BJ (cell line): ENCODE data around the gene MEST. TPM values are rescaled to one million over a fixed set of nuclear protein-coding genes. Genes with fewer than 3 reads are reported as not detected.

ENCODE experiments used
- CTCF ChIA-PET: fragments of 350-600 bp; formaldehyde crosslinking; extraction: SDS; loops from one replicate; lab custom pipeline; 2021; ENCODE audit warnings: antibody characterized with exemption, inconsistent platforms; lab: Yijun Ruan, JAX
- POLR2A ChIA-PET: fragments of 300-600 bp; sonication (Branson Sonifier 250); formaldehyde crosslinking; extraction: SDS; loops from one replicate; lab custom pipeline; 2021; ENCODE audit warnings: antibody characterized with exemption; lab: Charles Lee
- DNase-seq: peaks from one replicate; pipeline ENCODE4 v3.0.0-alpha.2; 2011; ENCODE audit warnings: low read depth
- H3K27me3 ChIP-seq: 2 replicates; pipeline ENCODE4 v1.6.0; 2011; ENCODE audit warnings: low read length; ENCODE audit not compliant: control insufficient read depth, insufficient read depth
- H3K36me3 ChIP-seq: 2 replicates; pipeline ENCODE4 v1.5.1; 2011; ENCODE audit warnings: low read length; ENCODE audit not compliant: control insufficient read depth, insufficient read depth
- H3K4me3 ChIP-seq: 2 replicates; pipeline ENCODE4 v1.5.1; 2011; ENCODE audit warnings: low read depth, mild to moderate bottlenecking, control low read depth, low read length
- polyA plus RNA-seq: library from polyadenylated mRNA; depleted of rRNA; stranded (reverse); fragments of >200 nt; gene quantifications from 2 replicates; pipeline ENCODE4 v1.2.3, GENCODE V29; 2011
- TF ChIP-seq, protein P1 (sequence below): IDR thresholded peaks from 2 replicates; pipeline ENCODE4 v1.5.1; 2011; ENCODE audit warnings: low read depth, mild to moderate bottlenecking, control low read depth, inconsistent platforms, low read length, moderate library complexity; ENCODE audit not compliant: insufficient read depth

Gene MEST
- polyA plus RNA-seq, 1 experiment, result 122 TPM

GRCh38 chr7:130468612-130469011 lies 23.3 kb upstream of the MEST start:
- H3K4me3 ChIP-seq, result no peak overlapping the region
- H3K36me3 ChIP-seq, result no peaks in the 10 kb centered on the region
- ChIA-PET POLR2A (no interaction called here), CTCF (no interaction called here)
- DNase-seq, result no peak
- no peaks in the 10 kb centered on the region for H3K27me3 ChIP-seq
- TF ChIP-seq, protein P1, sequence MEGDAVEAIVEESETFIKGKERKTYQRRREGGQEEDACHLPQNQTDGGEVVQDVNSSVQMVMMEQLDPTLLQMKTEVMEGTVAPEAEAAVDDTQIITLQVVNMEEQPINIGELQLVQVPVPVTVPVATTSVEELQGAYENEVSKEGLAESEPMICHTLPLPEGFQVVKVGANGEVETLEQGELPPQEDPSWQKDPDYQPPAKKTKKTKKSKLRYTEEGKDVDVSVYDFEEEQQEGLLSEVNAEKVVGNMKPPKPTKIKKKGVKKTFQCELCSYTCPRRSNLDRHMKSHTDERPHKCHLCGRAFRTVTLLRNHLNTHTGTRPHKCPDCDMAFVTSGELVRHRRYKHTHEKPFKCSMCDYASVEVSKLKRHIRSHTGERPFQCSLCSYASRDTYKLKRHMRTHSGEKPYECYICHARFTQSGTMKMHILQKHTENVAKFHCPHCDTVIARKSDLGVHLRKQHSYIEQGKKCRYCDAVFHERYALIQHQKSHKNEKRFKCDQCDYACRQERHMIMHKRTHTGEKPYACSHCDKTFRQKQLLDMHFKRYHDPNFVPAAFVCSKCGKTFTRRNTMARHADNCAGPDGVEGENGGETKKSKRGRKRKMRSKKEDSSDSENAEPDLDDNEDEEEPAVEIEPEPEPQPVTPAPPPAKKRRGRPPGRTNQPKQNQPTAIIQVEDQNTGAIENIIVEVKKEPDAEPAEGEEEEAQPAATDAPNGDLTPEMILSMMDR, result no peak

- POLR2A ChIA-PET, result no interaction called here
- Histone ChIP-seq H3K36me3 (no peaks in the 10 kb centered on the region), H3K4me3 (no peak overlapping the region), H3K27me3 (peaks cover 6% of the 10 kb centered on the region; the same call in 1 of the 2 replicates)
- TF ChIP-seq, protein P1, result no peak
- DNase-seq, result no peak
- CTCF ChIA-PET, result interaction anchor here (0.7 kb wide), 1 partner anchor 110 kb away, joined by 3 read pairs; no protein-coding TSS in a partner anchor
These were observed 19.9 kb upstream of the MEST start for GRCh38 chr7:130471974-130472373.

DNA sequence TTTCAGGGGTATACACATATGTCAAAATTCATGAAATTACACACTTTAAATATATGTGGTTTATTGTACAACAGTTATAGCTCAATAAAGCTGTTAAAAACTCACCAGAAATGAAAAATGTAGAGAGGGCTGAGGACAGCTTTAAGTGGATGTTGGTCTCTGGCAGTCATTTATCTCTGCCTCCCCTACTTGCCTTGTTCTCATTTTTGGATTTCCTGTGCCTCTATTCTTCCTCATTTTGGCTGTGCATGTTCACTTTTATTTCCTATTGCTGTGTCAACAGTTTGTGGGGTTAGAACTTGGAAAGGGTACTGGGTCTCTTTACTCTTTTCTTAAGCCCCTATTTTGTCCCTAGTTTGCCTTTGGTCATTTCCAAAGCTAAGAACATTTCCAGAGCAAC lies 18.6 kb upstream of the MEST start:
- ChIA-PET CTCF (interaction anchor here (0.8 to 1.0 kb wide), 2 partner anchors 10 to 12 kb away, joined by 3 read pairs; no protein-coding TSS in a partner anchor), POLR2A (no interaction called here)
- no peak for DNase-seq
- H3K4me3 ChIP-seq, result no peak overlapping the region
- H3K27me3 ChIP-seq, result peaks cover 6% of the 10 kb centered on the region; the same call in 1 of the 2 replicates
- no peaks in the 10 kb centered on the region for H3K36me3 ChIP-seq
- TF ChIP-seq, protein P1, result no peak

DNA sequence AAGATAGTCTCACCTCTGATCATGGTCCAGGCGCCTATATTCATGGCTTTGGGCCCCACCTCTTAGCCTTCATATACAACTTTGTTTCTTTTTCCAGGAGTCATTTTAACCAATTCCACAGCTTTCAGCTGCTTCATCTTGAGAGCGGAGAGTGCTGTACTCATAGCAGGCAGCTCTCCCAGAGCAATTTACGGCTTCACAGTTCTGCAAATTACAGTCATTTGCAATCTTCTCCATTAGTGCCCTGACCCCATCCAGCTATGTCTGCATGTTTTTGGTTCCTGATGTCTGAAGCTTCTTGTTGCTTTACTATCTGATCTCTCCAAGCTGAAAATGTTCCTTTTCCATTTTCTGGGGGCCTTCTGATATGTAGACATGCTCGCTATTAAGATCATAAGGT lies 18.0 kb upstream of the MEST start:
- POLR2A ChIA-PET, result no interaction called here
- TF ChIP-seq, protein P1, result no peak
- Histone ChIP-seq H3K4me3 (no peak overlapping the region), H3K36me3 (no peaks in the 10 kb centered on the region), H3K27me3 (peaks cover 6% of the 10 kb centered on the region; the same call in 1 of the 2 replicates)
- CTCF ChIA-PET, result interaction anchor here (0.8 to 1.0 kb wide), 2 partner anchors 10 to 11 kb away, joined by 3 read pairs; no protein-coding TSS in a partner anchor
- DNase-seq, result no peak

GRCh38 chr7:130475776-130476175 lies 16.1 kb upstream of the MEST start:
- no peak for DNase-seq
- POLR2A ChIA-PET, result no interaction called here
- CTCF ChIA-PET, result no interaction called here
- Histone ChIP-seq H3K36me3 (no peaks in the 10 kb centered on the region), H3K27me3 (peaks cover 6% of the 10 kb centered on the region; the same call in 1 of the 2 replicates), H3K4me3 (no peak overlapping the region)
- TF ChIP-seq, protein P1, result no peak
